ENCODE data around the gene HAO1.
"Not testable (repeated sequence)": the region's sequence is repeated elsewhere in the genome, so short reads cannot be mapped to it uniquely, and the experiment has no call there.

HAO1 gene

GRCh38 chr20:7940341-7940740, at the start of gene HAO1:
TSS of gene HAO1 (minus strand) at chr20:7940458. CDS start at chr20:7940422, 36 bp downstream.
- no peak for DNase-seq

GRCh38 chr20:7989379-7989778, 49.1 kb upstream of the HAO1 start:
- DNase-seq, result peak; percentile 3

GRCh38 chr20:7985916-7986315, 45.7 kb upstream of the HAO1 start:
- no peak for DNase-seq

GRCh38 chr20:7984192-7984591, 43.9 kb upstream of the HAO1 start:
- DNase-seq, result no peak

GRCh38 chr20:7981374-7981773, 41.1 kb upstream of the HAO1 start:
- DNase-seq, result no peak

GRCh38 chr20:7980332-7981046, 40.2 kb upstream of the HAO1 start:
- DNase-seq, result no peak

GRCh38 chr20:7977709-7978108, 37.5 kb upstream of the HAO1 start:
- DNase-seq, result no peak

GRCh38 chr20:7975851-7976414, 35.7 kb upstream of the HAO1 start:
- no peak for DNase-seq

- no peak for DNase-seq
Measured at GRCh38 chr20:7974785-7975435, 34.7 kb upstream of the HAO1 start.

- DNase-seq, result no peak
Measured at GRCh38 chr20:7971536-7972280, 31.4 kb upstream of the HAO1 start.

GRCh38 chr20:7967199-7967844, 27.1 kb upstream of the HAO1 start:
- DNase-seq, result no peak

- DNase-seq, result no peak
Measured at GRCh38 chr20:7966176-7966575, 25.9 kb upstream of the HAO1 start.

- DNase-seq, result peak; percentile 57
Measured at GRCh38 chr20:7959484-7959883, 19.2 kb upstream of the HAO1 start.

GRCh38 chr20:7956561-7956960, 16.3 kb upstream of the HAO1 start:
- DNase-seq, result not testable (repeated sequence)

- DNase-seq, result no peak
Measured at GRCh38 chr20:7950387-7950786, 10.1 kb upstream of the HAO1 start.

GRCh38 chr20:7943891-7944290, 3.6 kb upstream of the HAO1 start:
- DNase-seq, result no peak

- DNase-seq, result no peak
Measured at GRCh38 chr20:7939663-7940062, 595 bp downstream of the HAO1 start.

GRCh38 chr20:7938058-7938457, 2.2 kb downstream of the HAO1 start:
- no peak for DNase-seq

GRCh38 chr20:7937328-7937727, 2.9 kb downstream of the HAO1 start:
- DNase-seq, result no peak

GRCh38 chr20:7935027-7935551, 5.2 kb downstream of the HAO1 start:
- DNase-seq, result no peak

- no peak for DNase-seq
Measured at GRCh38 chr20:7933346-7933745, 6.9 kb downstream of the HAO1 start.

GRCh38 chr20:7930343-7930742, 9.9 kb downstream of the HAO1 start:
- no peak for DNase-seq

- no peak for DNase-seq
Measured at GRCh38 chr20:7926767-7927166, 13.5 kb downstream of the HAO1 start.

Measured in DMS79 treated with DMSO at 0.1 percent for 48 hours (cell line).